SU-DHL-6 (cell line): ENCODE results near the gene AGRN.

Experiments
- H2AFZ ChIP-seq: fragments of 200-600 bp; sonication (generic); 2 replicates; pipeline ENCODE4 v1.6.1; 2014; ENCODE audit warnings: low read depth, mild to moderate bottlenecking, moderate library complexity, mixed read lengths, antibody characterized with exemption, low read length; ENCODE audit not compliant: severe bottlenecking
- H3F3A ChIP-seq: fragments of 200-600 bp; shearing (Covaris generic); 2 replicates; pipeline ENCODE4 v1.6.0; 2016; ENCODE audit warnings: antibody characterized with exemption, mild to moderate bottlenecking; ENCODE audit not compliant: insufficient read depth
- H3K27ac ChIP-seq: fragments of 200-600 bp; sonication (generic); 2 replicates; pipeline ENCODE4 v1.5.1; 2016; ENCODE audit warnings: low read depth, mild to moderate bottlenecking, low read length, moderate library complexity, mixed read lengths
- H3K27me3 ChIP-seq: fragments of 200-600 bp; sonication (generic), shearing (Covaris generic); 2 replicates; pipeline ENCODE4 v1.6.0; 2014; ENCODE audit warnings: mild to moderate bottlenecking, low read length
- H3K36me3 ChIP-seq: fragments of 200-600 bp; sonication (generic); 2 replicates; pipeline ENCODE4 v1.6.1; 2014; ENCODE audit warnings: mild to moderate bottlenecking, low read length, mixed read lengths
- H3K4me2 ChIP-seq: fragments of 300-600, 200-600 bp; shearing (Covaris generic), sonication (generic); 2 replicates; pipeline ENCODE4 v1.6.0; 2014; ENCODE audit warnings: low read length, low read depth, mild to moderate bottlenecking; ENCODE audit not compliant: poor library complexity, severe bottlenecking
- H3K4me3 ChIP-seq: fragments of 200-600 bp; sonication (generic); 2 replicates; pipeline ENCODE4 v1.5.1; 2014; ENCODE audit warnings: antibody characterized with exemption, low read length, mild to moderate bottlenecking, mixed read lengths; ENCODE audit not compliant: insufficient read depth, poor library complexity, severe bottlenecking
- H3K79me2 ChIP-seq: fragments of 200-600 bp; sonication (generic); 2 replicates; pipeline ENCODE4 v1.6.1; 2014; ENCODE audit warnings: mild to moderate bottlenecking, low read length, moderate library complexity; ENCODE audit not compliant: insufficient read depth
- H3K9ac ChIP-seq: fragments of 200-600 bp; sonication (generic); 2 replicates; pipeline ENCODE4 v1.7.0; 2014; ENCODE audit warnings: mild to moderate bottlenecking, low read length
- H3K9me2 ChIP-seq: fragments of 200-600 bp; sonication (generic); replicated peaks from 2 replicates; pipeline ENCODE4 v1.6.1; 2014; ENCODE audit warnings: low read length; ENCODE audit not compliant: insufficient read depth
- H3K9me3 ChIP-seq: fragments of 200-600 bp; sonication (generic); 2 replicates; pipeline ENCODE4 v1.6.1; 2014; ENCODE audit warnings: low read length, mixed read lengths; ENCODE audit not compliant: insufficient read depth
- H4K20me1 ChIP-seq: fragments of 200-600 bp; sonication (generic); 2 replicates; pipeline ENCODE4 v1.6.1; 2014; ENCODE audit warnings: low read depth, mild to moderate bottlenecking, antibody characterized with exemption, low read length, moderate library complexity, mixed read lengths
- EZH2phosphoT487 ChIP-seq: fragments of 200-600 bp; sonication (generic), shearing (Covaris generic); conservative IDR thresholded peaks from 2 replicates; pipeline ENCODE4 v1.6.1; 2018; ENCODE audit warnings: mild to moderate bottlenecking, antibody characterized with exemption, low read length, moderate library complexity, mixed read lengths
- TF ChIP-seq, protein P1 (sequence below): fragments of 200-600 bp; sonication (generic); IDR thresholded peaks from one replicate; pipeline ENCODE4 v1.5.1; 2017; ENCODE audit warnings: antibody characterized with exemption, mild to moderate bottlenecking, low read length, moderate library complexity; ENCODE audit not compliant: insufficient read depth, poor library complexity, severe bottlenecking

The AGRN gene

DNA sequence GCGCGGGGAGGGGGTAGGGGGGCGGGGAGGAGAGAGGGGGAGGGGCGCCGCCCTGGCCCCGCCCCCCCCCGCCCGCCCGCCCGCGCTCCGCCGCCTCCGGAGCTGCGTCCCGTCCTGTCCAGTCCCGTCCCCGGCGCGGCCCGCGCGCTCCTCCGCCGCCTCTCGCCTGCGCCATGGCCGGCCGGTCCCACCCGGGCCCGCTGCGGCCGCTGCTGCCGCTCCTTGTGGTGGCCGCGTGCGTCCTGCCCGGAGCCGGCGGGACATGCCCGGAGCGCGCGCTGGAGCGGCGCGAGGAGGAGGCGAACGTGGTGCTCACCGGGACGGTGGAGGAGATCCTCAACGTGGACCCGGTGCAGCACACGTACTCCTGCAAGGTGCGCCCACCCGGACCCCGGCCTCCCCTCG is at the start of gene AGRN:
AGRN (plus strand) TSS at position 121 of the 405 bp plus-strand sequence; CDS start at position 174, 53 bp downstream.
- Histone ChIP-seq H3K79me2 (no peaks in the 10 kb centered on the region), H3K9me3 (no peaks in the 10 kb centered on the region), H3F3A (no peaks in the 10 kb centered on the region), H3K4me2 (peak within 1 kb of the TSS; percentile 40), H3K4me3 (peak within 1 kb of the TSS; percentile 52), H3K9me2 (no peaks in the 10 kb centered on the region), H3K27me3 (no peaks in the 10 kb centered on the region), H4K20me1 (no peaks in the 10 kb centered on the region), H2AFZ (no peak within 1 kb of the TSS), H3K27ac (no peak within 1 kb of the TSS), H3K36me3 (no peaks in the 10 kb centered on the region), H3K9ac (no peak within 1 kb of the TSS)
- no peak for TF ChIP-seq EZH2phosphoT487
- TF ChIP-seq, protein P1, sequence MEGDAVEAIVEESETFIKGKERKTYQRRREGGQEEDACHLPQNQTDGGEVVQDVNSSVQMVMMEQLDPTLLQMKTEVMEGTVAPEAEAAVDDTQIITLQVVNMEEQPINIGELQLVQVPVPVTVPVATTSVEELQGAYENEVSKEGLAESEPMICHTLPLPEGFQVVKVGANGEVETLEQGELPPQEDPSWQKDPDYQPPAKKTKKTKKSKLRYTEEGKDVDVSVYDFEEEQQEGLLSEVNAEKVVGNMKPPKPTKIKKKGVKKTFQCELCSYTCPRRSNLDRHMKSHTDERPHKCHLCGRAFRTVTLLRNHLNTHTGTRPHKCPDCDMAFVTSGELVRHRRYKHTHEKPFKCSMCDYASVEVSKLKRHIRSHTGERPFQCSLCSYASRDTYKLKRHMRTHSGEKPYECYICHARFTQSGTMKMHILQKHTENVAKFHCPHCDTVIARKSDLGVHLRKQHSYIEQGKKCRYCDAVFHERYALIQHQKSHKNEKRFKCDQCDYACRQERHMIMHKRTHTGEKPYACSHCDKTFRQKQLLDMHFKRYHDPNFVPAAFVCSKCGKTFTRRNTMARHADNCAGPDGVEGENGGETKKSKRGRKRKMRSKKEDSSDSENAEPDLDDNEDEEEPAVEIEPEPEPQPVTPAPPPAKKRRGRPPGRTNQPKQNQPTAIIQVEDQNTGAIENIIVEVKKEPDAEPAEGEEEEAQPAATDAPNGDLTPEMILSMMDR, result no peak

DNA sequence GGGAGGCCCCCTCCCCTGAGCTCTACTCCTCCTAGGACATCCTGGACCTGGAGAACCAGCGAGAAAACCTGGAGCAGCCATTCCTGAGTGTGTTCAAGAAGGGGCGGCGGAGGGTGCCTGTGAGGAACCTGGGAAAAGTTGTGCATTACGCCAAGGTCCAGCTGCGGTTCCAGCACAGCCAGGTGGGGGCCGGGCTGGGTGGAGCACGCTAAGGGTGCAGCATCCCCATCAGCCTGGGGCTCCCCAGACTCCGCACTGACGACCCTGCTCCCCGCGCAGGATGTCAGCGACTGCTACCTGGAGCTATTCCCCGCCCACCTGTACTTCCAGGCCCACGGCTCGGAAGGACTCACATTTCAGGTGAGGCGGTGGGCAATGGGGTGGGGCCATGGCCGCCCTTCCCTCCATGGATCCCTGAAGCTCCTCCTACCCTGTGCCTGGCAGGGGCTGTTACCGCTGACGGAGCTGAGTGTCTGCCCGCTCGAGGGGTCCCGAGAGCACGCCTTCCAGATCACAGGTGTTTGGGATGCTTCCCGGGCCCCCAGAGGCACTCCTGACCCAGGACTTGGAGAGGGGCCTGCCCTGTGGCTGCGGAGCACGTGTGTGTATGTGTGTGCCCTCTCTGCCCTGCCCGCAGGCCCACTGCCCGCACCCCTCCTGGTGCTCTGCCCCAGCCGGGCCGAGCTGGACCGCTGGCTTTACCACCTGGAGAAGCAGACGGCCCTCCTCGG is 49.5 kb upstream of the AGRN start:
- Histone ChIP-seq H3K27me3 (no peaks in the 10 kb centered on the region), H3K4me3 (no peak overlapping the region), H3K9me3 (no peaks in the 10 kb centered on the region), H4K20me1 (no peaks in the 10 kb centered on the region), H2AFZ (no peak overlapping the region), H3K27ac (no peak overlapping the region), H3K36me3 (no peaks in the 10 kb centered on the region), H3K9me2 (no peaks in the 10 kb centered on the region), H3F3A (no peaks in the 10 kb centered on the region), H3K79me2 (no peaks in the 10 kb centered on the region), H3K9ac (no peak overlapping the region), H3K4me2 (no peak overlapping the region)
- TF ChIP-seq, protein P1, result no peak
- no peak for TF ChIP-seq EZH2phosphoT487

DNA sequence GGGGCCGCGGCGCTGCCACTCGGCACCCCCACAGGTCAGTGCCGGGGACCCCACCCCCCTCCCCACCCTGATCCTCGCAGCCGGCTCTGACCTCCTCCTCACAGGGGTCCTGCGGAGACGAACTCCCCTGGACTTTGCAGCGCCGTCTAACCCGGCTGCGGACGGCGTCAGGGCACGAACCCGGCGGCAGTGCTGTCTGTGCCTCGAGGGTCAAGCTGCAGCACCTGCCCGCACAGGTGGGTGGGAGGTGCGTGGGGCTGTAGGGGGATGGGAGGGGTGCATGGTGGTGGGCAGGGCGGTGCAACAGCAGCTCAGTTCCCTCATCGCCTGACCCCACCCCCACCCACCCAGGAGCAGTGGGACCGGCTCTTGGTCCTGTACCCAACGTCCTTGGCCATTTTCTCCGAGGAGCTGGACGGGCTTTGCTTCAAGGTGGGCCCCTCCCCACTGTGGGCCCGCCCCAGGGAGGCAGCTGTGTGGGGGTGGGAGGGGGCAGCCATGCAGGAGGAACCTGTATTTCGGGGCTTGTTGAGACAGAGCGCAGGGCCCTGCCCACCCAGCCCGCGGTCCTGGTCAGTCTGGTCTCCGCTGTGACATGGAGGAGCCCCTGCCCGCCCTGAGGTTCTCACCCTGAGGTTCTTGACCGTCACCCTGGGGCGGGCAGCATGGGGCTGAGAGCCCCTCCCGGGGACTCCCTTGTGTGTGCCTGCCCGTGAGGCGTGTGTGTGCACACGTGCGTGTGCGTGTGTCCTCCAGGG is 48.8 kb upstream of the AGRN start:
- H3F3A ChIP-seq, result no peaks in the 10 kb centered on the region
- TF ChIP-seq EZH2phosphoT487, result no peak
- TF ChIP-seq, protein P1, result no peak
- no peaks in the 10 kb centered on the region for H3K9me3 ChIP-seq

More for the DNA sequence above, 48.8 kb upstream of the AGRN start:
- Histone ChIP-seq H3K36me3 (no peaks in the 10 kb centered on the region), H3K27me3 (no peaks in the 10 kb centered on the region), H3K9ac (no peak overlapping the region), H3K79me2 (no peaks in the 10 kb centered on the region), H3K4me3 (no peak overlapping the region), H3K27ac (no peak overlapping the region), H3K9me2 (no peaks in the 10 kb centered on the region), H2AFZ (no peak overlapping the region), H4K20me1 (no peaks in the 10 kb centered on the region), H3K4me2 (no peak overlapping the region)
